Measurements from ENCODE around the gene LIMS1. TPM values are rescaled to one million over a fixed set of nuclear protein-coding genes. Genes with fewer than 3 reads are reported as not detected.

LIMS1 gene
- total RNA-seq, 1 experiment from 2014 or later, result 56.2 TPM

DNA sequence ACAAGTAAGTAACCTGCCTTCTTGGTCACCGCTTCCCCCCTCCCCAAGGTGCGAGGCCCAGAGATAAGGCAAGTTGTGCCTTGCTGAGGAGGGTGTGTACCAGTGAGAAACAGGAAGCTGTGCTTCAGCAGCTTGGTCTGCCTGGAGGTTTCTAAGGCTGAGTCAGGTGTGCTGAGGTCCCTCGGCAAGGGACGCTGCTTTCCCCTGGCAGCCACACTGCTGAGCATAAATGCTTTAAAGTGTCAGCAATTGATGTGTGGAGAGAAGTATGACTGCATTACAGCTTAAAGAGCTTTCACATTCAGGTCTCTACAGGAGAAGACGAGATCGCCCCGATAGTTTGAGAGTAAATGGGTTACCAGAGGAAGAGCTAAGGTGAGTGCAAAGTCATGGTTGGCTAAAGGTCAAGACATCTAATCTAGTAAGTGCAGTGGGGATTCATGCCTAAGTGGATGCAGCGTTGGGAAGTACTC lies 86.9 kb downstream of the LIMS1 start (continued):
- no peak for TF ChIP-seq ATF3 (IDR thresholded peaks at IDR 0.05)

GRCh38 chr2:108621687-108622681 lies 87.7 kb downstream of the LIMS1 start:
- H3K9ac ChIP-seq (ENCODE audit: low read length), result no peak overlapping the region
- peaks cover 54% of the 10 kb centered on the region for H3K79me2 ChIP-seq (ENCODE audit: insufficient read depth, low read length)

DNA sequence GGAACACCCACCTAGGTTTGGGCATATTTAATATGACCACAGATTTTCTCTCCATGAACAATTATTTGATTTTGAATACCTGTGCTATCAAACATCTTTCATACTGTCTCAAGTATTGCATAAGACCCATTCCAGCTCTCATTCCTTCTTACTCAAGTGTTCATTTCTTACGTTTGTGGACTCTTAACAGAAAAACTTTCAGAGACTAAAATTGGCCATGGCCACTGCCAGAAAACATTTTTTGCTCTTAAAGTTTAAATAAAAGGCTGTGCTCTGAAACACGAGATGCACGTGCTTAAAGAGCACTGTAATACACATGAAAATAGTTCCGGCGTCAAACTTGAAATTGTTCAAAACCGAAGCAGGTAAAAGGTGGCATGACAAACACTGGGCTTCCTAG lies 89.3 kb downstream of the LIMS1 start:
- TF ChIP-seq POLR2A (IDR thresholded peaks at IDR 0.05; ENCODE audit: borderline replicate concordance, extremely low read depth, insufficient read depth, insufficient read length), result no peak
- TF ChIP-seq EGR1 (IDR thresholded peaks at IDR 0.05; ENCODE audit: low read depth), result no peak
- TF ChIP-seq POLR2AphosphoS5 (IDR thresholded peaks at IDR 0.05; ENCODE audit: low read depth, low read length), result no peak
- no peak for TF ChIP-seq ELF1 (IDR thresholded peaks at IDR 0.05; ENCODE audit: borderline replicate concordance, low read depth)
- TF ChIP-seq CEBPB (IDR thresholded peaks at IDR 0.05; ENCODE audit: low read depth), result no peak
- TF ChIP-seq SIN3A (IDR thresholded peaks at IDR 0.05; ENCODE audit: low read depth), result no peak
- no peak for TF ChIP-seq REST (IDR thresholded peaks at IDR 0.05; ENCODE audit: low read depth)
- no peak for TF ChIP-seq SP1 (IDR thresholded peaks at IDR 0.05; ENCODE audit: low read depth)
- TF ChIP-seq JUND (IDR thresholded peaks at IDR 0.05), result no peak
- TF ChIP-seq FOSL1 (IDR thresholded peaks at IDR 0.05; ENCODE audit: low read depth), result no peak
- Histone ChIP-seq H2AFZ (ENCODE audit: low read depth, low read length, poor library complexity, severe bottlenecking) (no peak overlapping the region), H3K79me2 (ENCODE audit: insufficient read depth, low read length) (peaks cover 61% of the 10 kb centered on the region), H3K9me2 (ENCODE audit: insufficient read depth) (no peaks in the 10 kb centered on the region), H4K20me1 (ENCODE audit: insufficient read depth) (0 out of 2 replicates have a peak, but pooled peaks cover 6% of the 10 kb centered on the region), H3K4me1 (ENCODE audit: control insufficient read depth in 1 of 2, insufficient read depth in 2 of 2, low read length in 2 of 2) (peaks cover 6 to 26% of the 10 kb centered on the region in 2 experiments), H3K4me3 (replicated peaks in 1 of 2; ENCODE audit: low read depth in 1 of 2, low read length in 2 of 2) (no peak overlapping the region), H3K4me2 (ENCODE audit: low read length) (no peak overlapping the region), H3K9me3 (ENCODE audit: control insufficient read depth in 1 of 2, insufficient read depth in 1 of 2, low read depth in 1 of 2, low read length in 2 of 2) (no peaks in the 10 kb centered on the region), H3K9ac (ENCODE audit: low read length) (no peak overlapping the region), H3K27ac (ENCODE audit: low read depth, low read length) (no peak overlapping the region), H3K27me3 (ENCODE audit: insufficient read depth, low read length) (no peaks in the 10 kb centered on the region), H3K36me3 (ENCODE audit: control insufficient read depth in 1 of 2, insufficient read depth in 2 of 2, low read length in 2 of 2) (no peaks in the 10 kb centered on the region)
- RAD21 ChIA-PET (ENCODE audit: low non-redundant PET in 1 of 2, low total read pairs in 2 of 2, uncharacterized antibody in 2 of 2, unreplicated experiment in 2 of 2), result no interaction called here
- no peak for DNase-seq (ENCODE audit: low read depth, low spot score)
- no peak for ATAC-seq
- intact Hi-C loops (cut with micrococcal nuclease), result no loop called here
- CTCF ChIA-PET, result no interaction called here
- POLR2A ChIA-PET, result no interaction called here
- BruUV-seq (replicated peaks), result no TSS peak

More at GRCh38 chr2:108621687-108622681, 87.7 kb downstream of the LIMS1 start:
- no peaks in the 10 kb centered on the region for H3K9me3 ChIP-seq (ENCODE audit: control insufficient read depth in 1 of 2, insufficient read depth in 1 of 2, low read depth in 1 of 2, low read length in 2 of 2)
- H3K9me2 ChIP-seq (ENCODE audit: insufficient read depth), result no peaks in the 10 kb centered on the region
- no peak for ATAC-seq
- no peak overlapping the region for H3K27ac ChIP-seq (ENCODE audit: low read depth, low read length)
- H3K4me3 ChIP-seq (replicated peaks in 1 of 2; ENCODE audit: low read depth in 1 of 2, low read length in 2 of 2), result peak overlapping the region in 1 of 2 experiments; percentile 32; a peak in 1 of 4 replicates
- H3K36me3 ChIP-seq (ENCODE audit: control insufficient read depth in 1 of 2, insufficient read depth in 2 of 2, low read length in 2 of 2), result no peaks in the 10 kb centered on the region
- DNase-seq (ENCODE audit: low read depth, low spot score), result no peak
- CTCF ChIA-PET, result interaction anchor here (1.3 to 2.5 kb wide), 3 partner anchors 12 to 15 kb away, joined by 3 to 12 read pairs (median 5); no protein-coding TSS in a partner anchor
- BruUV-seq (replicated peaks), result no TSS peak
- RAD21 ChIA-PET (ENCODE audit: low non-redundant PET in 1 of 2, low total read pairs in 2 of 2, uncharacterized antibody in 2 of 2, unreplicated experiment in 2 of 2), result no interaction called here
- peak overlapping the region; percentile 75 for H3K4me2 ChIP-seq (ENCODE audit: low read length)
- peaks cover 10 to 27% of the 10 kb centered on the region in 2 experiments for H3K4me1 ChIP-seq (ENCODE audit: control insufficient read depth in 1 of 2, insufficient read depth in 2 of 2, low read length in 2 of 2)
- H2AFZ ChIP-seq (ENCODE audit: low read depth, low read length, poor library complexity, severe bottlenecking), result no peak overlapping the region
- 0 out of 2 replicates have a peak, but pooled peaks cover 4% of the 10 kb centered on the region for H4K20me1 ChIP-seq (ENCODE audit: insufficient read depth)
- H3K27me3 ChIP-seq (ENCODE audit: insufficient read depth, low read length), result no peaks in the 10 kb centered on the region
- intact Hi-C loops (cut with micrococcal nuclease), result no loop called here
- POLR2A ChIA-PET, result no interaction called here
- no peak for TF ChIP-seq ZNF274 (IDR thresholded peaks at IDR 0.05; ENCODE audit: low read depth, low read length)
- no peak for TF ChIP-seq EZH2 (IDR thresholded peaks at IDR 0.05)
- TF ChIP-seq EZH2phosphoT487 (IDR thresholded peaks at IDR 0.05; ENCODE audit: borderline replicate concordance), result no peak
- TF ChIP-seq POLR2AphosphoS5 (IDR thresholded peaks at IDR 0.05; ENCODE audit: low read depth, low read length), result no peak
- TF ChIP-seq ELF1 (IDR thresholded peaks at IDR 0.05; ENCODE audit: borderline replicate concordance, low read depth), result no peak
- no peak for TF ChIP-seq JUND (IDR thresholded peaks at IDR 0.05)
